ENCODE results near the gene RUNX1.

The RUNX1 gene

DNA sequence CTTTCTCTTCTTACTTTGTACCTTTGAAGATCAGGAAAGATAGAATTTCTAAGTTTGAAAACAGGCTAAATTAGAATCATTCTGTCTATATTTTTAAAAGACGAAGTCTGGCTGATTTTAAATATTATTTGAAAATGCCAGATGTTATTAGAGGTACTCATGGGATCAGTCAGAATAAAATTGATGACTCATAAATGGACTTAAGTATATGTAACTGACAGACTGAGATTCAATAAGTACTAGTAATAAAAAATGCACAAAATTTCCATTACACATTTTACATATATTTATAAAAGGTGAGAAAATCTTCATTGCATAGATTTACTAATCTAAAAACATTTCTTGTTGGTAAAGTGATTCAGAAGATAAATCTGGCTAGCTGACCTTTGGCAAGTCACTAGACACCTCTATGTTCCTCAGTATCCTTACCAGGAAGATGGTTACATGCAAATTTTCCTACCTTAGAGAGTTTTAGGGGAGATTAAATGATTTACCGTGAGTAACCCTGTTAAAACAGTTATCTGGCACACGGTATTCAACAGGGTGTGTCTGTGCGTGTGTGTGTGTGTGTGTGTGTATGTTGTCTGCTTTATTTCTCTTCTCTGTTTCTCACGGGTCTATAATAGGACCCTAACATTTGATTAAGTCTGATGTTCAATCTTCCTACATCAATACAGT is 189.0 kb downstream of the RUNX1 start:
- TF ChIP-seq, protein P1, sequence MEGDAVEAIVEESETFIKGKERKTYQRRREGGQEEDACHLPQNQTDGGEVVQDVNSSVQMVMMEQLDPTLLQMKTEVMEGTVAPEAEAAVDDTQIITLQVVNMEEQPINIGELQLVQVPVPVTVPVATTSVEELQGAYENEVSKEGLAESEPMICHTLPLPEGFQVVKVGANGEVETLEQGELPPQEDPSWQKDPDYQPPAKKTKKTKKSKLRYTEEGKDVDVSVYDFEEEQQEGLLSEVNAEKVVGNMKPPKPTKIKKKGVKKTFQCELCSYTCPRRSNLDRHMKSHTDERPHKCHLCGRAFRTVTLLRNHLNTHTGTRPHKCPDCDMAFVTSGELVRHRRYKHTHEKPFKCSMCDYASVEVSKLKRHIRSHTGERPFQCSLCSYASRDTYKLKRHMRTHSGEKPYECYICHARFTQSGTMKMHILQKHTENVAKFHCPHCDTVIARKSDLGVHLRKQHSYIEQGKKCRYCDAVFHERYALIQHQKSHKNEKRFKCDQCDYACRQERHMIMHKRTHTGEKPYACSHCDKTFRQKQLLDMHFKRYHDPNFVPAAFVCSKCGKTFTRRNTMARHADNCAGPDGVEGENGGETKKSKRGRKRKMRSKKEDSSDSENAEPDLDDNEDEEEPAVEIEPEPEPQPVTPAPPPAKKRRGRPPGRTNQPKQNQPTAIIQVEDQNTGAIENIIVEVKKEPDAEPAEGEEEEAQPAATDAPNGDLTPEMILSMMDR (conservative IDR thresholded peaks at IDR 0.05) = no peak
- TF ChIP-seq ZFX (IDR thresholded peaks at IDR 0.05) = no peak
- H3K27ac ChIP-seq = no peak overlapping the region

DNA sequence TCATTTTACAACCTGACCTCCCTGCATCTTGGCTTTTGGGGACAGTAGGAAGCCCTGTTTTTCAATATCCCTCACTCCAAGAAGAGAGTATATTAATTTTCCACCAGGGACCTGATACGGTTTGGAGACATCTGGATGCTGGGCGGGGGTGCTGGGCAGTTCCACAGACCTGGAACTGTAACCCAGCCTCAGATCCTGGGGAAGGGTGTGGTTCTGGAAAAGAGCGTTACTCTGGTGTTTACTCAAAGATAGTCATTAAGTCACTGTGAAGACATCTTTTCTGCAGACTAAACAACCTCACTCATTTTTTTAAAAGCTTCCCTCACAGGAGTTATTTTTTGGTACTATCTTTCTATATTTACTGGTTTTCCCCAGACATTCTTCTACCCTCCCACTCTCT is 190.5 kb downstream of the RUNX1 start:
- no peak overlapping the region for H3K27ac ChIP-seq
- TF ChIP-seq ZFX (IDR thresholded peaks at IDR 0.05) = no peak
- TF ChIP-seq, protein P1 (conservative IDR thresholded peaks at IDR 0.05) = no peak

DNA sequence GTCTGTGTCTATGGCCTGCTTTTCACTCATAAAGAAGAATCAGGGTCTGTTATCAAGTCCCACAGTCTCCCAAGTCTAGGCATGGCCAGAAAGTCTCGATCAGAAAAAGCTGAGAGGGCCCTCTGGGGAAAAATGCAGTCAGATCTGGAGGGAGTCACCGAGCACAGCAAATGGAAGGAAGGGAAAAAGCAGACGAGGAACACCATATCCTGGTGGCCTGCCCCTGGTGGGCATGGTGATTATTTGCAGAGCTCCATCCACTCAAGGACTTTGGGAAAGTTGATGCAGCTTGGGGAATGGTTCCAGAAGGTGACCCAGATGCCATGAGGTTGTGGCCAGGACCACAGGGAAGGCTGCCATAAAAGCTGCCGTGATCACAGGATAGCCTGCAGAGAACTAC is 191.2 kb downstream of the RUNX1 start:
- H3K27ac ChIP-seq = no peak overlapping the region
- TF ChIP-seq, protein P1 (conservative IDR thresholded peaks at IDR 0.05) = no peak
- TF ChIP-seq ZFX (IDR thresholded peaks at IDR 0.05) = no peak

DNA sequence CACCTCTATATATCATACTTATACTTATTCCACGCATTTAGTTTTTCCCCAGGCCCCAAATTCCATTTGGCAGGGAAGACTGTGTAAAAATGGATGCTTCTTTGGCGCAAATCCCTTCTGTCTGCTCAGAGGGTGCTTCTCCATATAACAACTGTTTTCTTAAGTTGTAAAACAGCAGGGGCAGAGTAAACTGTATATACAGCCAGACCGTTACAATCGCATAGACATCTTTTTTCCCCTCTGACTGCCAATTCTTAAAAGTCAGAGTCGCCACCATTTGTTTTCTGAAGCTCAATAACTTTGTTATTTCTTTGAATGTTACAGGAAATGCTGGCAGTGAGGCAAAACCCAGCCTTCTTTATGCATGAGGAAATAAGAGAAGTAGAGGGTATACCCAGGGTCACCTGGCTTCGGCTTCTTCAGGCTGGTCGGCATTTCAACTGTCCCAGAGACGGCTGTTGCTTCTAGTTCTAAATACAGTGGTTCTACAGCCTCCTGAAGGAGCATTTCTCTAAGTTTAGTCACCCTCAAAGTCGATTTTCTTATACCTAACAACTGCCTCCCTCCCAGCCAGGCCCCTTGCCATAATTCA is 191.9 kb downstream of the RUNX1 start:
- H3K27ac ChIP-seq = no peak overlapping the region
- TF ChIP-seq, protein P1 (conservative IDR thresholded peaks at IDR 0.05) = no peak
- TF ChIP-seq ZFX (IDR thresholded peaks at IDR 0.05) = no peak

DNA sequence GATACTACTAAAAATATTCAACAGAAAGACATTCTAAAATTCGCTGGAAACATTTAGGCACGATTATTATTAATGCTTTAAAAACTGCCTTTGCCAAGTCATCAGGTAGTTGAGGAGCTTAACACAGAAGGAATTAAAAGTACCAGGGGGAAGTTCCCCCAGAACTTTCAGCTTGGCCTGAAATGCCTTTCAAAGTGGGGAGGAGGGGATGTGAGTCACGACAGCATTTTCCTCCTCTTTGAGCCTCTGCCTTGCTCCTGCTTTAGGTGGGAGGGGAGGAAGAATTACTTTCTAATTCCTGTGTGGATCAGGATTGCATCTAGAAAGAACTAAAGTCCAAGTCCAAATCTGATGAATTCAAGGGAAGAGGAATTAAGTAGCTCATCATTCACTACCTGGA is 196.7 kb downstream of the RUNX1 start:
- H3K27ac ChIP-seq = no peak overlapping the region
- no peak for TF ChIP-seq ZFX (IDR thresholded peaks at IDR 0.05)
- TF ChIP-seq, protein P1 (conservative IDR thresholded peaks at IDR 0.05) = no peak

DNA sequence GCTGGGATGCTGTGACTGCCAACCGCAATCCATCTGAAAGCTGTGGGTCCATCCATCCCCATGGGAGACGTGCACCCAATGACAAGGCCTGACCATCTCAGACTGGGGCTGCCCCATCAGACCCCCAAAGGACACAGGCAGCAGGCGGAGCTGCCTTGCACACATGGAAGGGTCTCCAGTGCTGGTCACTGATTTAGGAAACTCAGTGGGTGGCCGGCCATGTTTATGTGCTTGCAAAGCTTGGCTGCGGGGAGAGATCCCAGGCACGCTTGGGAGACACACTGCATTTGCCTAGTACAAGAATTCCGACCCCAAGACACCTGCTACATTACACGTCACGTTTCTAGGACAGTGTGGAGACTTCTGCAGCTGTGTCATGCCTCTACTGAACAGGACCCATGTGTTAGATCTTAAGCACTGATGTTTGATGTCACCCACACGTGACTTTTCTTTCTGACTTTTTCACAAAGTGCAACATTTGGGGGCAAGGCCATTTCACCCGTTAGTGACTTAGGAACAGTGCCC is 198.9 kb downstream of the RUNX1 start:
- TF ChIP-seq, protein P1 (conservative IDR thresholded peaks at IDR 0.05) = no peak
- no peak overlapping the region for H3K27ac ChIP-seq

DNA sequence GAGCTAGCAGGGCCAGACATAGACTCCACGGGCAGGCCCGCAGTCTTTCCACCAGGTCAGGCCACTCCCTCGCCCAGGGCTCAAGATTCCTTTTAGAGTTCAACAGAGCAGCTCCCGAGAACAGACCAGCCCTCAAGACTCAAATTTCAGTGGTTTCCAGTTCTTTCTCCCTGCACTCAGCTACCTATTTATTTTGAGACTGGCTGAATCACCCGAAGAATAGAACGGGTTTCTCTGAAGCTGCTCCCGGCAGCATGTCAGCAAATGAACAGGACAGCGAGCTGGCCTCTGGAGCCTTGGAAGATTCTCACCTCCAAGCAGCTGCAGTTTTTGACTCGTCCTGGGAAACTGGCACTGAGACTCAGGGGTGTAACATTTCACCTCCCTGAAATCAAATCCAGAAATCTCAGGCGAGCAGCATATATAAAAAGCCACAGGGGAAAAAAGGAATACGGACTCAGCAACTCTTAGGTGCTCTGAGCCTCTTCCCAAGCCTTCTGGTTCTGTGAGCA is 202.4 kb downstream of the RUNX1 start:
- TF ChIP-seq, protein P1 (conservative IDR thresholded peaks at IDR 0.05) = no peak
- no peak for TF ChIP-seq ZFX (IDR thresholded peaks at IDR 0.05)
- H3K27ac ChIP-seq = no peak overlapping the region

Measured in C4-2B (cell line).